ENCODE measurements around the gene FOXP4. TPM values are rescaled to one million over a fixed set of nuclear protein-coding genes. Genes with fewer than 3 reads are reported as not detected.

FOXP4 gene
- total and polyA plus RNA-seq, 2 of the 13 experiments (the other 11 are each of a cell fraction or from before 2014, with no cell fraction given) = 11.0 to 12.4 TPM

- no peak for TF ChIP-seq CREB1 (IDR thresholded peaks at IDR 0.05)
- no peak for TF ChIP-seq CREB1 (CRISPR knock-in tag; IDR thresholded peaks at IDR 0.05)
- no peak for TF ChIP-seq ZNF12 (CRISPR knock-in tag; IDR thresholded peaks at IDR 0.05)
- no peak for TF ChIP-seq ZBTB26 (CRISPR knock-in tag; IDR thresholded peaks at IDR 0.05; ENCODE audit: borderline replicate concordance)
- peak; percentile 75 for TF ChIP-seq ZNF629 (CRISPR knock-in tag; conservative IDR thresholded peaks at IDR 0.05)
- no peak for TF ChIP-seq ZNF468 (CRISPR knock-in tag; IDR thresholded peaks at IDR 0.05)
- TF ChIP-seq HDAC1 (CRISPR knock-in tag; IDR thresholded peaks at IDR 0.05) = peak; percentile 41; the same call in 1 of the 2 replicates
- TF ChIP-seq GABPA (IDR thresholded peaks at IDR 0.05; ENCODE audit: low read depth, low read length) = peak; percentile 57
- peak; percentile 91 for TF ChIP-seq GABPA (CRISPR knock-in tag; IDR thresholded peaks at IDR 0.05; ENCODE audit: low read depth)
- TF ChIP-seq, protein P1, sequence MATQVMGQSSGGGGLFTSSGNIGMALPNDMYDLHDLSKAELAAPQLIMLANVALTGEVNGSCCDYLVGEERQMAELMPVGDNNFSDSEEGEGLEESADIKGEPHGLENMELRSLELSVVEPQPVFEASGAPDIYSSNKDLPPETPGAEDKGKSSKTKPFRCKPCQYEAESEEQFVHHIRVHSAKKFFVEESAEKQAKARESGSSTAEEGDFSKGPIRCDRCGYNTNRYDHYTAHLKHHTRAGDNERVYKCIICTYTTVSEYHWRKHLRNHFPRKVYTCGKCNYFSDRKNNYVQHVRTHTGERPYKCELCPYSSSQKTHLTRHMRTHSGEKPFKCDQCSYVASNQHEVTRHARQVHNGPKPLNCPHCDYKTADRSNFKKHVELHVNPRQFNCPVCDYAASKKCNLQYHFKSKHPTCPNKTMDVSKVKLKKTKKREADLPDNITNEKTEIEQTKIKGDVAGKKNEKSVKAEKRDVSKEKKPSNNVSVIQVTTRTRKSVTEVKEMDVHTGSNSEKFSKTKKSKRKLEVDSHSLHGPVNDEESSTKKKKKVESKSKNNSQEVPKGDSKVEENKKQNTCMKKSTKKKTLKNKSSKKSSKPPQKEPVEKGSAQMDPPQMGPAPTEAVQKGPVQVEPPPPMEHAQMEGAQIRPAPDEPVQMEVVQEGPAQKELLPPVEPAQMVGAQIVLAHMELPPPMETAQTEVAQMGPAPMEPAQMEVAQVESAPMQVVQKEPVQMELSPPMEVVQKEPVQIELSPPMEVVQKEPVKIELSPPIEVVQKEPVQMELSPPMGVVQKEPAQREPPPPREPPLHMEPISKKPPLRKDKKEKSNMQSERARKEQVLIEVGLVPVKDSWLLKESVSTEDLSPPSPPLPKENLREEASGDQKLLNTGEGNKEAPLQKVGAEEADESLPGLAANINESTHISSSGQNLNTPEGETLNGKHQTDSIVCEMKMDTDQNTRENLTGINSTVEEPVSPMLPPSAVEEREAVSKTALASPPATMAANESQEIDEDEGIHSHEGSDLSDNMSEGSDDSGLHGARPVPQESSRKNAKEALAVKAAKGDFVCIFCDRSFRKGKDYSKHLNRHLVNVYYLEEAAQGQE (IDR thresholded peaks at IDR 0.05; ENCODE audit: borderline replicate concordance in 1 of 2, low read depth in 1 of 2, low read length in 2 of 2) = no peak
- peak; percentile 80 for TF ChIP-seq KAT8 (CRISPR knock-in tag; IDR thresholded peaks at IDR 0.05)
- no peak for TF ChIP-seq ZNF34 (CRISPR knock-in tag; IDR thresholded peaks at IDR 0.05; ENCODE audit: borderline replicate concordance)
- TF ChIP-seq, protein P2, sequence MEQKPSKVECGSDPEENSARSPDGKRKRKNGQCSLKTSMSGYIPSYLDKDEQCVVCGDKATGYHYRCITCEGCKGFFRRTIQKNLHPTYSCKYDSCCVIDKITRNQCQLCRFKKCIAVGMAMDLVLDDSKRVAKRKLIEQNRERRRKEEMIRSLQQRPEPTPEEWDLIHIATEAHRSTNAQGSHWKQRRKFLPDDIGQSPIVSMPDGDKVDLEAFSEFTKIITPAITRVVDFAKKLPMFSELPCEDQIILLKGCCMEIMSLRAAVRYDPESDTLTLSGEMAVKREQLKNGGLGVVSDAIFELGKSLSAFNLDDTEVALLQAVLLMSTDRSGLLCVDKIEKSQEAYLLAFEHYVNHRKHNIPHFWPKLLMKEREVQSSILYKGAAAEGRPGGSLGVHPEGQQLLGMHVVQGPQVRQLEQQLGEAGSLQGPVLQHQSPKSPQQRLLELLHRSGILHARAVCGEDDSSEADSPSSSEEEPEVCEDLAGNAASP (CRISPR knock-in tag; IDR thresholded peaks at IDR 0.05; ENCODE audit: borderline replicate concordance) = peak; percentile 63; the same call in 1 of the 2 replicates
- TF ChIP-seq ZNF256 (CRISPR knock-in tag; conservative IDR thresholded peaks at IDR 0.05) = no peak
- TF ChIP-seq, protein P3, sequence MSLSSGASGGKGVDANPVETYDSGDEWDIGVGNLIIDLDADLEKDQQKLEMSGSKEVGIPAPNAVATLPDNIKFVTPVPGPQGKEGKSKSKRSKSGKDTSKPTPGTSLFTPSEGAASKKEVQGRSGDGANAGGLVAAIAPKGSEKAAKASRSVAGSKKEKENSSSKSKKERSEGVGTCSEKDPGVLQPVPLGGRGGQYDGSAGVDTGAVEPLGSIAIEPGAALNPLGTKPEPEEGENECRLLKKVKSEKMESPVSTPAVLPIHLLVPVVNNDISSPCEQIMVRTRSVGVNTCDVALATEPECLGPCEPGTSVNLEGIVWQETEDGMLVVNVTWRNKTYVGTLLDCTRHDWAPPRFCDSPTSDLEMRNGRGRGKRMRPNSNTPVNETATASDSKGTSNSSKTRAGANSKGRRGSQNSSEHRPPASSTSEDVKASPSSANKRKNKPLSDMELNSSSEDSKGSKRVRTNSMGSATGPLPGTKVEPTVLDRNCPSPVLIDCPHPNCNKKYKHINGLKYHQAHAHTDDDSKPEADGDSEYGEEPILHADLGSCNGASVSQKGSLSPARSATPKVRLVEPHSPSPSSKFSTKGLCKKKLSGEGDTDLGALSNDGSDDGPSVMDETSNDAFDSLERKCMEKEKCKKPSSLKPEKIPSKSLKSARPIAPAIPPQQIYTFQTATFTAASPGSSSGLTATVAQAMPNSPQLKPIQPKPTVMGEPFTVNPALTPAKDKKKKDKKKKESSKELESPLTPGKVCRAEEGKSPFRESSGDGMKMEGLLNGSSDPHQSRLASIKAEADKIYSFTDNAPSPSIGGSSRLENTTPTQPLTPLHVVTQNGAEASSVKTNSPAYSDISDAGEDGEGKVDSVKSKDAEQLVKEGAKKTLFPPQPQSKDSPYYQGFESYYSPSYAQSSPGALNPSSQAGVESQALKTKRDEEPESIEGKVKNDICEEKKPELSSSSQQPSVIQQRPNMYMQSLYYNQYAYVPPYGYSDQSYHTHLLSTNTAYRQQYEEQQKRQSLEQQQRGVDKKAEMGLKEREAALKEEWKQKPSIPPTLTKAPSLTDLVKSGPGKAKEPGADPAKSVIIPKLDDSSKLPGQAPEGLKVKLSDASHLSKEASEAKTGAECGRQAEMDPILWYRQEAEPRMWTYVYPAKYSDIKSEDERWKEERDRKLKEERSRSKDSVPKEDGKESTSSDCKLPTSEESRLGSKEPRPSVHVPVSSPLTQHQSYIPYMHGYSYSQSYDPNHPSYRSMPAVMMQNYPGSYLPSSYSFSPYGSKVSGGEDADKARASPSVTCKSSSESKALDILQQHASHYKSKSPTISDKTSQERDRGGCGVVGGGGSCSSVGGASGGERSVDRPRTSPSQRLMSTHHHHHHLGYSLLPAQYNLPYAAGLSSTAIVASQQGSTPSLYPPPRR (CRISPR knock-in tag; IDR thresholded peaks at IDR 0.05; ENCODE audit: borderline replicate concordance) = 0 out of 2 replicates have a peak, but pooled peaks have one; percentile 34
- TF ChIP-seq, protein P4, sequence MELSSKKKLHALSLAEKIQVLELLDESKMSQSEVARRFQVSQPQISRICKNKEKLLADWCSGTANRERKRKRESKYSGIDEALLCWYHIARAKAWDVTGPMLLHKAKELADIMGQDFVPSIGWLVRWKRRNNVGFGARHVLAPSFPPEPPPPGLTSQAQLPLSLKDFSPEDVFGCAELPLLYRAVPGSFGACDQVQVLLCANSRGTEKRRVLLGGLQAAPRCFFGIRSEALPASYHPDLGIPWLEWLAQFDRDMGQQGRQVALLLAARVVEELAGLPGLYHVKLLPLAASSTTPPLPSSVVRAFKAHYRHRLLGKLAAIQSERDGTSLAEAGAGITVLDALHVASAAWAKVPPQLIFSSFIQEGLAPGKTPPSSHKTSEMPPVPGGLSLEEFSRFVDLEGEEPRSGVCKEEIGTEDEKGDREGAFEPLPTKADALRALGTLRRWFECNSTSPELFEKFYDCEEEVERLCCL (CRISPR knock-in tag; IDR thresholded peaks at IDR 0.05; ENCODE audit: borderline replicate concordance) = no peak
- TF ChIP-seq HOXA9 (CRISPR knock-in tag; IDR thresholded peaks at IDR 0.05; ENCODE audit: borderline replicate concordance) = no peak
- TF ChIP-seq SALL2 (CRISPR knock-in tag; IDR thresholded peaks at IDR 0.05) = peak; percentile 71; the same call in 1 of the 2 replicates
Observed at GRCh38 chr6:41518118-41518517, 28.1 kb upstream of the FOXP4 start (continued).

Data from HepG2 (cell line).